H1 (cell line): ENCODE data around the gene CUX1. TPM values are rescaled to one million over a fixed set of nuclear protein-coding genes. Genes with fewer than 3 reads are reported as not detected.
A peak's percentile ranks its signal among the peaks of the same experiment; 100 is the strongest.

Source experiments
- CTCF ChIA-PET: fragments of 300-600 bp; sonication (Branson Sonifier 250); formaldehyde crosslinking; loops from one replicate; lab custom pipeline; 2021; ENCODE audit not compliant: partially characterized antibody; lab: Charles Lee
- POLR2A ChIA-PET: fragments of 300-600 bp; sonication (Branson Sonifier 250); formaldehyde crosslinking; loops from one replicate; lab custom pipeline; 2021; ENCODE audit warnings: inconsistent platforms; ENCODE audit not compliant: partially characterized antibody; lab: Charles Lee
- DNase-seq, 2 experiments: peaks; one replicate each; pipeline versions ENCODE4 v3.0.0 to v3.0.0-alpha.2; 2010 to 2022; ENCODE audit warnings: low spot score in 2 of 2, low read depth in 1 of 2, mixed read lengths in 1 of 2
- FAIRE-seq: peaks from 2 replicates; lab custom pipeline; 2011; peaks lifted over from hg19 to GRCh38; lab: Jason Lieb, UNC
- H2AFZ ChIP-seq: 2 replicates; pipeline ENCODE4 v1.8.1; 2012; ENCODE audit warnings: low read length, inconsistent platforms
- H2AK5ac ChIP-seq: 2 replicates; pipeline ENCODE4 v1.6.1; 2013; ENCODE audit warnings: low read depth, low read length
- H2BK120ac ChIP-seq: replicated peaks from 2 replicates; pipeline ENCODE3; 2013; ENCODE audit warnings: low read depth, low read length, inconsistent platforms
- H2BK12ac ChIP-seq: 2 replicates; pipeline ENCODE4 v1.6.1; 2013; ENCODE audit warnings: low read depth, low read length
- H2BK15ac ChIP-seq: 2 replicates; pipeline ENCODE4 v1.6.1; 2013; ENCODE audit warnings: low read length
- H2BK20ac ChIP-seq: 2 replicates; pipeline ENCODE4 v1.6.1; 2013; ENCODE audit warnings: low read length
- H2BK5ac ChIP-seq: 2 replicates; pipeline ENCODE4 v1.6.1; 2013; ENCODE audit warnings: low read depth, low read length
- H3K14ac ChIP-seq: 2 replicates; pipeline ENCODE4 v1.6.1; 2013; ENCODE audit warnings: inconsistent platforms; ENCODE audit not compliant: insufficient read length
- H3K18ac ChIP-seq: 2 replicates; pipeline ENCODE4 v1.6.1; 2013; ENCODE audit warnings: low read length; ENCODE audit errors: extremely low read depth
- H3K23ac ChIP-seq: 2 replicates; pipeline ENCODE4 v1.6.1; 2013; ENCODE audit warnings: inconsistent platforms; ENCODE audit not compliant: insufficient read length
- H3K23me2 ChIP-seq: 2 replicates; pipeline ENCODE4 v1.6.1; 2013; ENCODE audit warnings: low read depth, low read length
- H3K27ac ChIP-seq: 2 replicates; pipeline ENCODE4 v1.6.1; 2011; ENCODE audit warnings: low read depth, low read length, inconsistent platforms
- H3K27me3 ChIP-seq, 4 experiments: replicated peaks in 1 of 4; 1 replicate in 1 of 4; 2 replicates in 3 of 4; pipeline versions ENCODE4 v1.6.1 to v1.8.1; 2011 to 2013; ENCODE audit warnings: low read length in 3 of 4, mild to moderate bottlenecking in 3 of 4, inconsistent platforms in 2 of 4, mixed read lengths in 2 of 4, moderate library complexity in 1 of 4; ENCODE audit not compliant: control insufficient read depth in 3 of 4, insufficient read depth in 3 of 4; ENCODE audit errors: extremely low read depth in 1 of 4
- H3K36me3 ChIP-seq, 4 experiments: 2 replicates each; pipeline versions ENCODE4 v1.6.1 to v1.8.1; 2011 to 2013; ENCODE audit warnings: mild to moderate bottlenecking in 4 of 4, low read length in 3 of 4, moderate library complexity in 2 of 4, control low read depth in 1 of 4, inconsistent platforms in 1 of 4; ENCODE audit not compliant: insufficient read depth in 4 of 4, control insufficient read depth in 2 of 4
- H3K4ac ChIP-seq: replicated peaks from 2 replicates; pipeline ENCODE3; 2013; ENCODE audit warnings: low read length, low read depth, mixed read lengths, inconsistent platforms; ENCODE audit not compliant: insufficient read length
- H3K4me1 ChIP-seq, 4 experiments: replicated peaks in 1 of 4; 1 replicate in 1 of 4; 2 replicates in 3 of 4; pipeline versions ENCODE4 v1.6.1 to v1.8.1; 2011 to 2013; ENCODE audit warnings: low read length in 3 of 4, inconsistent platforms in 2 of 4, mixed read lengths in 1 of 4; ENCODE audit not compliant: insufficient read depth in 4 of 4, control insufficient read depth in 3 of 4
- H3K4me2 ChIP-seq, 2 experiments: 2 replicates each; pipeline versions ENCODE4 v1.6.1 to v1.8.1; 2011 to 2013; ENCODE audit warnings: low read depth in 2 of 2, low read length in 2 of 2, control low read depth in 1 of 2, inconsistent platforms in 1 of 2, mild to moderate bottlenecking in 1 of 2; ENCODE audit not compliant: insufficient read depth in 1 of 2
- H3K4me3 ChIP-seq, 4 experiments: fragments of 200-600, 300-600 bp in 1 of 4; sonication (generic), shearing (Covaris generic), sonication (Bioruptor Twin) in 1 of 4; 2 replicates each; pipeline versions ENCODE4 v1.5.1 to v1.8.1; 2011 to 2016; ENCODE audit warnings: low read length in 4 of 4, low read depth in 3 of 4, control low read depth in 2 of 4, inconsistent platforms in 2 of 4, mild to moderate bottlenecking in 2 of 4, mixed read lengths in 1 of 4, moderate library complexity in 1 of 4; ENCODE audit not compliant: insufficient read depth in 2 of 4; ENCODE audit errors: extremely low read depth in 1 of 4
- H3K56ac ChIP-seq: replicated peaks from 2 replicates; pipeline ENCODE3; 2013; ENCODE audit warnings: low read depth, mild to moderate bottlenecking, mixed read lengths, low read length, inconsistent platforms; ENCODE audit not compliant: insufficient read length
- H3K79me1 ChIP-seq: 2 replicates; pipeline ENCODE4 v1.6.1; 2013; ENCODE audit warnings: low read depth, low read length, control low read depth
- H3K79me2 ChIP-seq, 2 experiments: 2 replicates each; pipeline versions ENCODE4 v1.6.1 to v1.8.1; 2012 to 2013; ENCODE audit warnings: low read length in 2 of 2, mild to moderate bottlenecking in 2 of 2, inconsistent platforms in 1 of 2; ENCODE audit not compliant: insufficient read depth in 2 of 2, control insufficient read depth in 1 of 2
- H3K9ac ChIP-seq, 4 experiments: replicated peaks in 1 of 4; 1 replicate in 1 of 4; 2 replicates in 3 of 4; pipeline versions ENCODE4 v1.6.1 to v1.8.1; 2011 to 2013; ENCODE audit warnings: low read depth in 3 of 4, low read length in 3 of 4, control low read depth in 2 of 4, mild to moderate bottlenecking in 2 of 4, moderate library complexity in 2 of 4, inconsistent platforms in 1 of 4; ENCODE audit errors: extremely low read depth in 1 of 4
- H3K9me3 ChIP-seq, 2 experiments: 2 replicates each; pipeline versions ENCODE4 v1.6.1 to v1.8.1; 2012 to 2013; ENCODE audit warnings: mild to moderate bottlenecking in 2 of 2, moderate library complexity in 2 of 2, control low read depth in 1 of 2, inconsistent platforms in 1 of 2, low read depth in 1 of 2, low read length in 1 of 2, mixed read lengths in 1 of 2; ENCODE audit not compliant: insufficient read depth in 2 of 2
- H4K20me1 ChIP-seq, 2 experiments: replicated peaks in 1 of 2; 2 replicates each; pipeline versions ENCODE3 to v1.8.1; 2011 to 2013; ENCODE audit warnings: inconsistent platforms in 2 of 2, low read length in 2 of 2, mild to moderate bottlenecking in 1 of 2; ENCODE audit not compliant: insufficient read depth in 2 of 2, control insufficient read depth in 1 of 2
- H4K5ac ChIP-seq: 2 replicates; pipeline ENCODE4 v1.6.1; 2013; ENCODE audit warnings: low read length, low read depth, mixed read lengths, inconsistent platforms; ENCODE audit not compliant: insufficient read length
- H4K8ac ChIP-seq: 2 replicates; pipeline ENCODE4 v1.8.0; 2013; ENCODE audit warnings: mild to moderate bottlenecking, moderate library complexity, low read length, inconsistent platforms; ENCODE audit not compliant: insufficient read depth; ENCODE audit errors: extremely low read depth
- H4K91ac ChIP-seq: replicated peaks from 2 replicates; pipeline ENCODE3; 2013; ENCODE audit warnings: low read length, mixed read lengths, inconsistent platforms; ENCODE audit not compliant: insufficient read length
- CEBPB ChIP-seq: IDR thresholded peaks from 2 replicates; pipeline ENCODE4 v1.6.1; 2012; ENCODE audit warnings: low read depth, low read length
- EZH2 ChIP-seq: fragments of 200-600 bp; sonication (generic); IDR thresholded peaks from 2 replicates; pipeline ENCODE4 v1.7.1; 2012; ENCODE audit warnings: low read depth, mild to moderate bottlenecking, moderate library complexity, low read length, inconsistent platforms; ENCODE audit not compliant: severe bottlenecking
- KDM1A ChIP-seq: fragments of 200-600, 300-600 bp; sonication (generic); IDR thresholded peaks from 2 replicates; pipeline ENCODE4 v1.7.1; 2016; ENCODE audit warnings: mild to moderate bottlenecking, low read length, borderline replicate concordance
- POU5F1 ChIP-seq: IDR thresholded peaks from 2 replicates; pipeline ENCODE4 v1.6.1; 2011; ENCODE audit warnings: low read depth, mild to moderate bottlenecking, low read length, moderate library complexity
- RFX5 ChIP-seq: IDR thresholded peaks from 2 replicates; pipeline ENCODE4 v1.6.1; 2011; ENCODE audit warnings: low read depth, low read length, improper control_type of control experiment, borderline replicate concordance
- RNF2 ChIP-seq: fragments of 200-900, 300-1000 bp; sonication (generic); IDR thresholded peaks from 2 replicates; pipeline ENCODE4 v1.7.1; 2016; ENCODE audit warnings: borderline replicate concordance, low read depth, mild to moderate bottlenecking, antibody characterized with exemption, low read length; ENCODE audit not compliant: poor library complexity, severe bottlenecking; ENCODE audit errors: missing control alignments
- SUZ12 ChIP-seq: fragments of 200-600 bp; sonication (generic); IDR thresholded peaks from 2 replicates; pipeline ENCODE4 v1.6.1; 2012; ENCODE audit warnings: mild to moderate bottlenecking, inconsistent platforms, low read length, moderate library complexity, mixed read lengths
- TBP ChIP-seq: IDR thresholded peaks from 2 replicates; pipeline ENCODE4 v1.6.1; 2011; ENCODE audit warnings: low read depth, low read length, improper control_type of control experiment
- TCF12 ChIP-seq: IDR thresholded peaks from 2 replicates; pipeline ENCODE4 v1.6.1; 2011; ENCODE audit warnings: low read depth, mild to moderate bottlenecking, low read length
- ZNF274 ChIP-seq: IDR thresholded peaks from 2 replicates; pipeline ENCODE4 v1.7.0; 2012; ENCODE audit warnings: low read length, borderline replicate concordance; ENCODE audit errors: extremely low read depth
- WGBS, 2 experiments: shearing (Covaris generic) in 1 of 2; methylation state at CpG; one replicate each; pipeline versions ENCODE4 v1.1.6 to v1.1.7; 2013 to 2015; ENCODE audit warnings: low lambda C conversion rate in 2 of 2, mixed read lengths in 2 of 2, inconsistent platforms in 1 of 2, low coverage in 1 of 2, missing lambda C conversion rate in 1 of 2; ENCODE audit not compliant: insufficient replicate concordance in 2 of 2, insufficient coverage in 1 of 2, insufficient read length in 1 of 2; ENCODE audit errors: extremely low coverage in 1 of 2, missing lambda C conversion rate in 1 of 2; 5-methylcytosine and 5-hydroxymethylcytosine counted together
- polyA plus RNA-seq, 7 experiments: library from polyadenylated mRNA; depleted of rRNA in 3 of 7; stranded (reverse) in 5 of 7; unstranded in 2 of 7; fragments of >200 nt in 5 of 7; fragments of 200-250 nt in 2 of 7; gene quantifications; 1 replicate in 5 of 7; 2 replicates in 1 of 7; 4 replicates in 1 of 7; pipeline versions ENCODE4 v1.2.1 to v1.2.3, GENCODE V29; 2011 to 2013; ENCODE audit warnings: missing spikeins in 2 of 7, mixed read lengths in 2 of 7
- total RNA-seq: library from RNA; stranded (reverse); fragmentation: NEBNext Ultra II Directional; extraction: Animal tissue kit (Norgen Biotek cat#: 25700); gene quantifications from 2 replicates; pipeline ENCODE4 v1.2.1, GENCODE V29; 2021

Gene CUX1
- total and polyA plus RNA-seq, 2 of the 8 experiments (the other 6 are each of a cell fraction or from before 2014, with no cell fraction given) = 21.6 to 65.9 TPM

GRCh38 chr7:102287111-102287980 lies 469.9 kb downstream of the CUX1 start:
- H3K14ac ChIP-seq = no peak overlapping the region
- DNase-seq (peak in 1 of 2 experiments; percentile 80), FAIRE-seq (no peak)
- TF ChIP-seq POU5F1 (no peak), RNF2 (no peak), RFX5 (no peak), CEBPB (no peak), SUZ12 (0 out of 2 replicates have a peak, but pooled peaks have one; percentile 23), TBP (peak; percentile 5; the same call in 1 of the 2 replicates), TCF12 (no peak), KDM1A (no peak), EZH2 (no peak), ZNF274 (no peak)

More at GRCh38 chr7:102287111-102287980, 469.9 kb downstream of the CUX1 start:
- Histone ChIP-seq H2BK5ac (no peak overlapping the region; the same call in 1 of the 2 replicates), H3K4me3 (peak overlapping the region; percentile 71 to 97 (median 82)), H3K79me2 (no peaks in the 10 kb centered on the region), H2BK15ac (peak overlapping the region; percentile 61; the same call in 1 of the 2 replicates), H3K27me3 (peaks cover 0 to 4% (median 3%) of the 10 kb centered on the region in 4 experiments; a peak in 3 of 7 replicates), H3K23me2 (peaks cover 14% of the 10 kb centered on the region; the same call in 1 of the 2 replicates), H3K36me3 (no peaks in the 10 kb centered on the region), H3K9ac (peak overlapping the region in 3 of 4 experiments; percentile 13 to 20 (median 16); a peak in 2 of 7 replicates), H4K20me1 (peaks cover 8 to 31% of the 10 kb centered on the region in 2 experiments), H3K23ac (no peak overlapping the region), H2AK5ac (no peak overlapping the region), H3K18ac (peak overlapping the region; percentile 87), H2BK120ac (no peak overlapping the region), H3K4ac (peak overlapping the region; percentile 94), H2BK20ac (no peak overlapping the region), H3K56ac (no peak overlapping the region), H4K91ac (peak overlapping the region; percentile 85), H4K5ac (no peak overlapping the region), H2AFZ (no peak overlapping the region), H3K79me1 (peaks cover 5% of the 10 kb centered on the region), H3K27ac (no peak overlapping the region), H4K8ac (no peak overlapping the region; the same call in 1 of the 2 replicates), H2BK12ac (peak overlapping the region; percentile 43; the same call in 1 of the 2 replicates), H3K9me3 (no peaks in the 10 kb centered on the region), H3K4me1 (peaks cover 2 to 14% (median 10%) of the 10 kb centered on the region in 4 experiments; a peak in 6 of 7 replicates), H3K4me2 (peak overlapping the region; percentile 76 to 92)
- ChIA-PET CTCF (interaction anchor here (0.8 to 4.4 kb wide), 7 partner anchors 8 to 178 kb away, joined by 3 to 29 read pairs (median 5); no protein-coding TSS in a partner anchor), POLR2A (interaction anchor here (0.7 to 1.5 kb wide), 8 partner anchors 9 to 1099 kb away, joined by 3 to 9 read pairs (median 4); partner anchors contain the start of gene PRKRIP1)
- 3% methylated on average over 26 of the region's 69 CpGs; no CpG with 5 or more reads in 1 of the 2 experiments for WGBS, 2 experiments
